ENCODE results near the gene CHD9.

CHD9 gene

DNA sequence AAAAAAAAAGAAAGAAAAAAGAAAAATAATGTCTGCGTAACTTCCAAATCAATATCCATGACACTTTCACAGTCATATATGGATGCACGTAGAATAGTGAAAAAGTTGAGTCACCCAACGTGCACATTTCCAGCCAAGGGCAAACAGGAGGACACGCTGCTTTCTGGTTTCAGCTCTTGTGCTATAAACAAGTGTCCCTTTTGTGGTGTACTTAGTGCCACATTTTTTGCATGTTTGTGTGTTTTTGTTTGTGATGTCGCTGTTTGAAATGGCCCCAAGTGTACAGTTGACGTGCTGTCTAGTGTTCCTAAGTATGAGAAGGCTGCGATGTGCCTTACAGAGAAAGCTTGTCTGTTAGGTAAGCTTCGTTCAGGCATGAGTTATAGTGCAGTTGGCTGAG lies 2.9 kb downstream of the CHD9 start:
- no peak overlapping the region for H3K4me3 ChIP-seq (ENCODE audit: low read length)
- TF ChIP-seq, protein P1, sequence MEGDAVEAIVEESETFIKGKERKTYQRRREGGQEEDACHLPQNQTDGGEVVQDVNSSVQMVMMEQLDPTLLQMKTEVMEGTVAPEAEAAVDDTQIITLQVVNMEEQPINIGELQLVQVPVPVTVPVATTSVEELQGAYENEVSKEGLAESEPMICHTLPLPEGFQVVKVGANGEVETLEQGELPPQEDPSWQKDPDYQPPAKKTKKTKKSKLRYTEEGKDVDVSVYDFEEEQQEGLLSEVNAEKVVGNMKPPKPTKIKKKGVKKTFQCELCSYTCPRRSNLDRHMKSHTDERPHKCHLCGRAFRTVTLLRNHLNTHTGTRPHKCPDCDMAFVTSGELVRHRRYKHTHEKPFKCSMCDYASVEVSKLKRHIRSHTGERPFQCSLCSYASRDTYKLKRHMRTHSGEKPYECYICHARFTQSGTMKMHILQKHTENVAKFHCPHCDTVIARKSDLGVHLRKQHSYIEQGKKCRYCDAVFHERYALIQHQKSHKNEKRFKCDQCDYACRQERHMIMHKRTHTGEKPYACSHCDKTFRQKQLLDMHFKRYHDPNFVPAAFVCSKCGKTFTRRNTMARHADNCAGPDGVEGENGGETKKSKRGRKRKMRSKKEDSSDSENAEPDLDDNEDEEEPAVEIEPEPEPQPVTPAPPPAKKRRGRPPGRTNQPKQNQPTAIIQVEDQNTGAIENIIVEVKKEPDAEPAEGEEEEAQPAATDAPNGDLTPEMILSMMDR (conservative IDR thresholded peaks at IDR 0.05; ENCODE audit: low read depth, low read length): no peak
- DNase-seq (ENCODE audit: low read depth): no peak

DNA sequence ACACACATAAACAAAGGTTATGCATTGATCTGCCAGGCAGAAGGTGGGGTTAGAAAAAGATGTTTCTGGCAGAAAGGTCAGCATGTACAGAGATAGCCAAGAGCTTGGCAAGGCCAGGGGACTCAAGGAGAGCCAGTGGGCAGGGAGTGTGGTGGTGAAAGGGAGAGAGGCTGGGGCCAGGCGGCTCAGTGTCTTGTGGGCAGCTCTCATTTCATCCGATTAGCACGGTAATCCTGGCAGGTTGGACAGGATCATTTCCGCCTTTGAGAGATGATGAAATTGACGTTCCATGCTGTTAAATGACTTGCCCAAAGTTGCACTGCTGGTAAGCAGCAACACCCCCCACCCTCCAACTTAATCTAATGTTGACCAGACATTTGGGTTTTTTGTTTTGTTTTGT lies 3.6 kb downstream of the CHD9 start:
- no peak for DNase-seq (ENCODE audit: low read depth)
- H3K4me3 ChIP-seq (ENCODE audit: low read length): no peak overlapping the region
- TF ChIP-seq, protein P1 (conservative IDR thresholded peaks at IDR 0.05; ENCODE audit: low read depth, low read length): no peak

DNA sequence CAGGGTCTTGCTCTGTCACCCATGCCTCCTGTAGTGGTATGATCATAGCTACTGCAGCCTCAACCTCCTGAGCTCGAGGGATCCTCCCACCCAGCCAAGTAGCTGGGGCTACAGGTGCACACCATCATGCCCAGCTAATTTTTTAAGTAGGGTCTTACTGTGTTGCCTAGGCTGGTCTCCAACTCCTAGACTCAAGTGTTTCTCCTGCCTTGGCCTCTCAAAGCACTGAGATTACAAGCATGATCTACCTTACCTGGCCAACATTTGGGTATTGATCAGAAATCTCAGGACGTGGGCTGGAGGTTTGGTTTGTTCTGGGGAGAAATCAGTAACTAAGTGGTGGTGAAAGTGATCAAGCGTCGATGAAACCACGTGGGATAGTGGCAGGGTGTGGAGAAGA lies 4.1 kb downstream of the CHD9 start:
- DNase-seq (ENCODE audit: low read depth): no peak
- TF ChIP-seq, protein P1 (conservative IDR thresholded peaks at IDR 0.05; ENCODE audit: low read depth, low read length): no peak

DNA sequence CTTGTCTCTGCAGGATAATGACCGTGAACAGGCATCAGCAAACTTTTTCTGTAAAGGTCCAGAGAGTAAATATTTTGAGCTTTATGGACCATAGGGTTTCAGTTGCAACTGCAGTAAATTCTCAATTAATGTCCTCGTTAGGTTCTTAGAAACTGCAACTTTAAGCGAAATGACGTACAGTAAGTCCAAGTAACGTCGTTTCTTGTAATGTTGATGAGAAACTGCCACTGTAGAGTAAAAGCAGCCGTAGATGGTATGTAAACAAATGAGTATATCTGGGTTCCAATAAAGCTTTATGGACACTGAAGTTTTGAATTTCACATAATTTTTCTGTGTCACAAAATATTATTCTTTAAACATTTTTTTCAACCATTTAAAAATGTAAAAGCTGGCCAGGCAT lies 4.9 kb downstream of the CHD9 start:
- TF ChIP-seq, protein P1 (conservative IDR thresholded peaks at IDR 0.05; ENCODE audit: low read depth, low read length): no peak

More for the DNA sequence above, 4.1 kb downstream of the CHD9 start:
- H3K4me3 ChIP-seq (ENCODE audit: low read length): no peak overlapping the region

DNA sequence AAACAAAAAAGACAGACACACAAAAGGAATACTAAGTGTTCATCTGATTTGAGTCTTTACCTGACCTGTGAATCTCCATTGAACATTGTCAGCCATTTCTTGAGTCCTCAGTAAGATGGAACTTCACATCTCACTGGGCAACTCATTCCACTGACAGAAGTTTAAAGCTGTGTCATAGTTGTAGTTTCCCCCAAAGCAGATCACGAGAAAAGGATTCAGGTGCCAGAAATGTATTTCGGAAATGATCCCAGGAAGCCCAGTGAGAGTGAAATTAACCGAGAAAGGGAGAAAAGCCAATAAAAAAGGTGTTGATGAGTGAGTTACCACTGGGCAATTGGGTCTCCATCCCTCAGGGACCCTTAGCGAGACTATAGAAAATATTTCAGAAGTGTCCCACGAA lies 6.5 kb downstream of the CHD9 start:
- no peak for DNase-seq (ENCODE audit: low read depth)
- H3K4me3 ChIP-seq (ENCODE audit: low read length): no peak overlapping the region
- TF ChIP-seq, protein P1 (conservative IDR thresholded peaks at IDR 0.05; ENCODE audit: low read depth, low read length): no peak

More for the DNA sequence above, 4.9 kb downstream of the CHD9 start:
- no peak for DNase-seq (ENCODE audit: low read depth)
- no peak overlapping the region for H3K4me3 ChIP-seq (ENCODE audit: low read length)

DNA sequence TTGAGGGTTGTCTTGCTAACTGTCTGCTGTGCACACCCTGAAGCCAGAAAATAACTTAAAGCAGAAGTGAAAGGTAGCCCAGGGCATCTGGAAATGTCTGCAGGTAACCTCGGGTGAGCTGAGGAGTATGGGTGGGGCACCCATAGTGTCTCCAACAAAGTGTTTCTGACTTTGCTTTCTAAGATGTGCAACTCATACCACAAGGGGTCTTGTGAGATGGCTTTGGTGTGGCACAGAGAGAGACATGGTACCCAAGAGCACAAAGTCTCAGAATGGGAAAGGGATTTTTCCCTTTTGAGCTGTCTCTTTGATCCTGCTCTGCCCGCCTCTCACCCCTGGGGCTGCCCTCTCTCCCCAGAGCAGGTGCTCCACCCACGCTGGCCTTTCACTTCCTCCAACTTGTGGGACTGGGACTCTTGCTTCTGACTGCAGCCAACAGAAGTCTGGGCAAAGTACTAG lies 6.9 kb downstream of the CHD9 start:
- no peak overlapping the region for H3K4me3 ChIP-seq (ENCODE audit: low read length)
- TF ChIP-seq, protein P1 (conservative IDR thresholded peaks at IDR 0.05; ENCODE audit: low read depth, low read length): no peak
- no peak for DNase-seq (ENCODE audit: low read depth)

DNA sequence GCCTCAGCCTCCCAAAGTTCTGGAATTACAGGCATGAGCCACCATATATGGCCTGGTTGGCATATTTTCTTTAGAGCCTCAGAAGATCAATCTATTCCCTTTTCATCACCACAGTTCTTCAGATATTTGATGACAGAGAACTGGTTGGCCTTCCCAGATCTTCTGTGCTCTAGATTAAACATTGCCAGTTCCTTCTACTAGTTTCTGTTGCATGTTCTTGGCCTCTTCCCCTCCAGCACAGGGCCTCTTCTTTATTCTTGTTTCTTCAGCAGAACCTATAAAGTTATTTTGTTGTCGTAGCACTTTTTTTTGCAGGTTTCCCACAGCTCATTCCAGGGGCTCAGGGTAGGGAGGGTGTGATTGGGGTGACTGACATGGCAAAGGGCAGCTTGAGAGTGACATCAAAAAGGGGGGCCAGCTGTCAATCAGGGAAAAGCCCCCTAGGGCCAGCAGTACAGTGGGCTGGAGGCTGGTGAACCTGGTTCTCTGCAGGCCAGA lies 9.3 kb downstream of the CHD9 start:
- DNase-seq (ENCODE audit: low read depth): no peak
- TF ChIP-seq, protein P1 (conservative IDR thresholded peaks at IDR 0.05; ENCODE audit: low read depth, low read length): no peak
- no peak overlapping the region for H3K4me3 ChIP-seq (ENCODE audit: low read length)

Data from retinal pigment epithelial cell (primary cell).